Mucosa of descending colon (tissue), 3 donors: Measurements from ENCODE around the gene MMP25. TPM values are rescaled to one million over a fixed set of nuclear protein-coding genes. Genes with fewer than 3 reads are reported as not detected.

ENCODE experiments used
- ATAC-seq: fragments of 200-7000 bp; cut with Tn5 transposase; one replicate; pipeline ENCODE4 v1.9.1; 2020; ENCODE audit warnings: mild to moderate bottlenecking, moderate library complexity
- DNase-seq, 3 donors: peaks; one replicate each; pipeline ENCODE4 v3.0.0-alpha.2; 2020
- H3K36me3 ChIP-seq: fragments of 200-600 bp; one replicate; pipeline ENCODE4 v1.8.0; 2021; ENCODE audit warnings: low read depth, mild to moderate bottlenecking
- H3K4me1 ChIP-seq: fragments of 200-600 bp; one replicate; pipeline ENCODE4 v1.8.0; 2021; ENCODE audit warnings: low read depth, mild to moderate bottlenecking
- H3K4me3 ChIP-seq: fragments of 200-600 bp; one replicate; pipeline ENCODE4 v1.8.0; 2021; ENCODE audit warnings: mild to moderate bottlenecking
- H3K9me3 ChIP-seq: fragments of 200-600 bp; one replicate; pipeline ENCODE4 v1.8.0; 2021; ENCODE audit warnings: mild to moderate bottlenecking
- CTCF ChIP-seq: fragments of 200-600 bp; IDR thresholded peaks from one replicate; pipeline ENCODE4 v1.8.0; 2022; ENCODE audit warnings: antibody characterized with exemption, mild to moderate bottlenecking
- intact Hi-C, 2 donors: fragments of 100-400 bp; cut with DNase I in 1 of 2; cut with micrococcal nuclease in 1 of 2; formaldehyde crosslinking; loops; one replicate each; pipeline versions ENCODE4 v1.11.0 to v1.11.1; 2022; cut with DNase I, micrococcal nuclease
- total RNA-seq, 3 donors: library from RNA; stranded (reverse); fragmentation: NEBNext Ultra II Directional in 2 of 3; extraction: Animal tissue kit (Norgen Biotek cat#: 25700) in 2 of 3; gene quantifications; one replicate each; pipeline versions ENCODE4 v1.2.1 to v1.2.4, GENCODE V29; 2021 to 2023
- donor health status: DM: no; HTN: no; CAD: no; lungs with moderate emphysema.
- donor health status: DM: no; HTN: no; CAD: no.
- donor health status: DM: no; HTN: yes; CAD: no.

The MMP25 gene
- total RNA-seq, 3 donors from 2014 or later, result 0.69 to 4.0 (median 2.1) TPM

- peak in 2 of 3 donors; percentile 17 to 33 for DNase-seq
- H3K9me3 ChIP-seq, result no peaks in the 10 kb centered on the region
- H3K36me3 ChIP-seq, result no peaks in the 10 kb centered on the region
- peaks cover 16% of the 10 kb centered on the region for H3K4me1 ChIP-seq
- no peak for ATAC-seq
- H3K4me3 ChIP-seq, result no peak overlapping the region
- no peak for TF ChIP-seq CTCF
- intact Hi-C loops, result no loop called here
These were observed 50.0 kb downstream of the MMP25 start for GRCh38 chr16:3096362-3096761.

DNA sequence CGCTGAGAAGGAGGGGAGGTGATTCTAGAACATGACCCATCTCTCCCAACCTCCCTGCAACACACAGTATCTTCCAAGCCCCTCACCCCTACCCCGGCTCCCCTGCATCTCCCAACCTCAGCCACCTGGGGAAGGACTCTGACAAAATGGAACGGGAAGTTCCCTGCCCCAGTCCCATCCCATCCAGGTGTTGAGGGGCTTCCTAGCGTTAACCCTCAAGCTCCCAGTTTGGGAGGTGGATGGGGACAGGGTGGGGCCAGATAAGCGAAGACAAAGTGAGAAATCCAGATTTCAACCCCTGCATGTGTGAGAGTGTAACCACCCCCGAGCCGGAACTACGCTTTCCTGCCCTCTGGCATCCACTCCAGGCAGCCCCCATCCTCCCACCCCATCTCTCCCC lies 50.9 kb downstream of the MMP25 start:
- Histone ChIP-seq H3K4me1 (peaks cover 17% of the 10 kb centered on the region), H3K4me3 (no peak overlapping the region), H3K36me3 (no peaks in the 10 kb centered on the region), H3K9me3 (no peaks in the 10 kb centered on the region)
- DNase-seq, result peak in 2 of 3 donors; percentile 7 to 36
- TF ChIP-seq CTCF, result no peak
- intact Hi-C loops, result no loop called here
- no peak for ATAC-seq

GRCh38 chr16:3098459-3099394 lies 52.4 kb downstream of the MMP25 start, which contains the start of gene ZSCAN10:
Gene ZSCAN10 (minus strand): TSS chr16:3099294. CDS start chr16:3092937, 6,357 bp downstream.
- no peak for TF ChIP-seq CTCF
- Histone ChIP-seq H3K4me1 (peaks cover 17% of the 10 kb centered on the region), H3K9me3 (no peaks in the 10 kb centered on the region), H3K4me3 (no peak within 1 kb of the TSS), H3K36me3 (no peaks in the 10 kb centered on the region)
- intact Hi-C loops, result no loop called here
- DNase-seq (peak in 2 of 3 donors; percentile 36 to 57), ATAC-seq (no peak)

- peaks cover 17% of the 10 kb centered on the region for H3K4me1 ChIP-seq
- no peak for TF ChIP-seq CTCF
- DNase-seq, result no peak
- no peaks in the 10 kb centered on the region for H3K36me3 ChIP-seq
- no peaks in the 10 kb centered on the region for H3K9me3 ChIP-seq
- no peak overlapping the region for H3K4me3 ChIP-seq
- intact Hi-C loops, result no loop called here
- ATAC-seq, result no peak
These were observed 53.0 kb downstream of the MMP25 start for GRCh38 chr16:3099395-3099731.

- no peak for TF ChIP-seq CTCF
- peaks cover 17% of the 10 kb centered on the region for H3K4me1 ChIP-seq
- ATAC-seq, result peak; percentile 99
- H3K9me3 ChIP-seq, result no peaks in the 10 kb centered on the region
- H3K4me3 ChIP-seq, result no peak overlapping the region
- intact Hi-C loops, result no loop called here
- H3K36me3 ChIP-seq, result no peaks in the 10 kb centered on the region
- DNase-seq, result peak; percentile 97 to 99 (median 97)
These were observed 53.6 kb downstream of the MMP25 start for GRCh38 chr16:3099732-3100499.
